IMR-90 (cell line): ENCODE results near the gene DAB1. TPM values are rescaled to one million over a fixed set of nuclear protein-coding genes. Genes with fewer than 3 reads are reported as not detected.
A peak's percentile ranks its signal among the peaks of the same experiment; 100 is the strongest.
"Not testable (repeated sequence)": the region's sequence is repeated elsewhere in the genome, so short reads cannot be mapped to it uniquely, and the experiment has no call there.

Experiments
- ATAC-seq: fragments of 200-7000 bp; cut with Tn5 transposase; 2 replicates; pipeline ENCODE4 v1.9.1; 2020; ENCODE audit warnings: low read depth, mild to moderate bottlenecking, moderate library complexity
- BruUV-seq: library from RNA; stranded (reverse); fragments of 400-500 nt; replicated peaks from 2 replicates; lab custom pipeline; 2021; lab: Mats Ljungman, UMichigan
- CTCF ChIA-PET: fragments of 300-600 bp; formaldehyde crosslinking; extraction: SDS; loops from one replicate; lab custom pipeline; 2021; ENCODE audit warnings: antibody characterized with exemption; lab: Yijun Ruan, JAX
- POLR2A ChIA-PET: fragments of 300-600 bp; sonication (Branson Sonifier 250); formaldehyde crosslinking; loops from one replicate; lab custom pipeline; 2022; ENCODE audit warnings: antibody characterized with exemption; ENCODE audit not compliant: unreplicated experiment; lab: Charles Lee
- DNase-seq: peaks from one replicate; pipeline ENCODE4 v3.0.0; 2013
- H2AFZ ChIP-seq: replicated peaks from 2 replicates; pipeline ENCODE3; 2013; ENCODE audit warnings: low read length, mild to moderate bottlenecking; ENCODE audit not compliant: poor library complexity
- H2AK5ac ChIP-seq: 2 replicates; pipeline ENCODE4 v1.6.1; 2013; ENCODE audit warnings: low read depth, low read length, inconsistent platforms
- H2AK9ac ChIP-seq: replicated peaks from 2 replicates; pipeline ENCODE3; 2013; ENCODE audit warnings: mild to moderate bottlenecking, low read depth, low read length, moderate library complexity; ENCODE audit not compliant: poor library complexity
- H2BK120ac ChIP-seq: 2 replicates; pipeline ENCODE4 v1.6.1; 2013; ENCODE audit warnings: low read depth, low read length, inconsistent platforms
- H2BK15ac ChIP-seq: 3 replicates; pipeline ENCODE4 v1.6.1; 2013; ENCODE audit warnings: low read depth, low read length, inconsistent platforms
- H2BK20ac ChIP-seq: 2 replicates; pipeline ENCODE4 v1.6.1; 2013; ENCODE audit warnings: low read depth, mild to moderate bottlenecking, inconsistent platforms, low read length, moderate library complexity
- H2BK5ac ChIP-seq: 2 replicates; pipeline ENCODE4 v1.6.1; 2013; ENCODE audit warnings: mild to moderate bottlenecking, low read depth, low read length, inconsistent platforms; ENCODE audit not compliant: poor library complexity, severe bottlenecking
- H3K14ac ChIP-seq: replicated peaks from 2 replicates; pipeline ENCODE4 v1.6.1; 2013; ENCODE audit warnings: low read depth, low read length, inconsistent platforms
- H3K18ac ChIP-seq: 2 replicates; pipeline ENCODE4 v1.6.1; 2013; ENCODE audit warnings: low read depth, low read length, control low read depth
- H3K23ac ChIP-seq: 2 replicates; pipeline ENCODE4 v1.6.1; 2013; ENCODE audit warnings: low read depth, low read length, inconsistent platforms
- H3K27ac ChIP-seq: 2 replicates; pipeline ENCODE4 v1.5.1; 2013; ENCODE audit warnings: mild to moderate bottlenecking, control low read depth, low read length; ENCODE audit not compliant: insufficient read depth
- H3K27me3 ChIP-seq: 2 replicates; pipeline ENCODE4 v1.6.1; 2013; ENCODE audit warnings: low read length; ENCODE audit not compliant: control insufficient read depth, insufficient read depth
- H3K36me3 ChIP-seq: 2 replicates; pipeline ENCODE4 v1.6.1; 2013; ENCODE audit warnings: low read length, mixed read lengths; ENCODE audit not compliant: control insufficient read depth, insufficient read depth
- H3K4ac ChIP-seq: 2 replicates; pipeline ENCODE4 v1.6.1; 2013; ENCODE audit warnings: low read depth, low read length, inconsistent platforms
- H3K4me1 ChIP-seq: 2 replicates; pipeline ENCODE4 v1.6.1; 2013; ENCODE audit warnings: low read length, mixed read lengths; ENCODE audit not compliant: control insufficient read depth, insufficient read depth
- H3K4me2 ChIP-seq: 2 replicates; pipeline ENCODE4 v1.6.1; 2013; ENCODE audit warnings: low read depth, mild to moderate bottlenecking, control low read depth, low read length, moderate library complexity
- H3K4me3 ChIP-seq: 2 replicates; pipeline ENCODE4 v1.5.1; 2013; ENCODE audit warnings: low read depth, mild to moderate bottlenecking, control low read depth, low read length, moderate library complexity; ENCODE audit not compliant: insufficient read depth
- H3K56ac ChIP-seq: 2 replicates; pipeline ENCODE4 v1.6.1; 2013; ENCODE audit warnings: low read length, inconsistent platforms; ENCODE audit not compliant: insufficient read depth; ENCODE audit errors: extremely low read depth
- H3K79me1 ChIP-seq, 2 experiments: 2 replicates each; pipeline ENCODE4 v1.6.1; 2013; ENCODE audit warnings: low read length in 2 of 2, inconsistent platforms in 1 of 2, low read depth in 1 of 2
- H3K9ac ChIP-seq: 2 replicates; pipeline ENCODE4 v1.6.1; 2013; ENCODE audit warnings: low read depth, low read length, control low read depth
- H3K9me1 ChIP-seq: 2 replicates; pipeline ENCODE4 v1.6.1; 2013; ENCODE audit warnings: low read length, inconsistent platforms; ENCODE audit not compliant: insufficient read depth
- H3K9me3 ChIP-seq: 2 replicates; pipeline ENCODE4 v1.6.1; 2013; ENCODE audit warnings: low read length; ENCODE audit not compliant: control insufficient read depth, insufficient read depth
- H4K20me1 ChIP-seq: 2 replicates; pipeline ENCODE4 v1.6.1; 2013; ENCODE audit warnings: low read length, inconsistent platforms; ENCODE audit not compliant: insufficient read depth
- H4K5ac ChIP-seq: 2 replicates; pipeline ENCODE4 v1.6.1; 2013; ENCODE audit warnings: mild to moderate bottlenecking, low read depth, low read length, control low read depth
- H4K8ac ChIP-seq, 2 experiments: 2 replicates each; pipeline ENCODE4 v1.6.1; 2013; ENCODE audit warnings: low read depth in 2 of 2, low read length in 2 of 2, control low read depth in 1 of 2, inconsistent platforms in 1 of 2
- H4K91ac ChIP-seq: 2 replicates; pipeline ENCODE4 v1.6.1; 2013; ENCODE audit warnings: low read depth, low read length, inconsistent platforms; ENCODE audit not compliant: insufficient read depth
- NFE2L2 ChIP-seq: fragments of 150-350 bp; IDR thresholded peaks from 2 replicates; pipeline ENCODE4 v1.6.1; 2016; ENCODE audit warnings: low read depth, mild to moderate bottlenecking, low read length
- SMC3 ChIP-seq: fragments of 150-350 bp; IDR thresholded peaks from 2 replicates; pipeline ENCODE4 v1.6.1; 2016; ENCODE audit warnings: low read depth, mild to moderate bottlenecking, antibody characterized with exemption, low read length, moderate library complexity
- WGBS, 2 experiments: methylation state at CpG; one replicate each; pipeline versions ENCODE4 v1.1.5 to v1.1.7; 2013; ENCODE audit warnings: missing lambda C conversion rate in 2 of 2; ENCODE audit not compliant: insufficient read length in 1 of 2; ENCODE audit errors: extremely low coverage in 2 of 2; 5-methylcytosine and 5-hydroxymethylcytosine counted together
- dilution Hi-C: fragments of 300-500 bp; cut with HindIII; formaldehyde crosslinking; loops from one replicate; pipeline ENCODE4 v1.14.3; 2018; ENCODE audit warnings: low sequenced_read_pairs; ENCODE audit not compliant: unreplicated experiment
- in situ Hi-C: fragments of 300-500 bp; cut with MboI; formaldehyde crosslinking; loops from 3 replicates; pipeline ENCODE4 v1.14.3; 2019; ENCODE audit warnings: low sequenced_read_pairs, inconsistent platforms, mixed read lengths
- intact Hi-C: fragments of 100-400 bp; cut with micrococcal nuclease; formaldehyde crosslinking; loops from 2 replicates; pipeline ENCODE4 v1.10.0; 2022
- polyA plus RNA-seq, 3 experiments: library from polyadenylated mRNA; depleted of rRNA; stranded (reverse); fragments of >200 nt; gene quantifications; 2 replicates each; pipeline ENCODE4 v1.2.3, GENCODE V29; 2012; ENCODE audit warnings: low replicate concordance in 1 of 3
- total RNA-seq: library from RNA; depleted of rRNA; stranded (reverse); fragments of >200 nt; gene quantifications from 2 replicates; pipeline ENCODE4 v1.2.3, GENCODE V29; 2012

Gene DAB1
- total and polyA plus RNA-seq, 2 of the 4 experiments (the other 2 are of a cell fraction), result 0.18 to 0.41 TPM

DNA sequence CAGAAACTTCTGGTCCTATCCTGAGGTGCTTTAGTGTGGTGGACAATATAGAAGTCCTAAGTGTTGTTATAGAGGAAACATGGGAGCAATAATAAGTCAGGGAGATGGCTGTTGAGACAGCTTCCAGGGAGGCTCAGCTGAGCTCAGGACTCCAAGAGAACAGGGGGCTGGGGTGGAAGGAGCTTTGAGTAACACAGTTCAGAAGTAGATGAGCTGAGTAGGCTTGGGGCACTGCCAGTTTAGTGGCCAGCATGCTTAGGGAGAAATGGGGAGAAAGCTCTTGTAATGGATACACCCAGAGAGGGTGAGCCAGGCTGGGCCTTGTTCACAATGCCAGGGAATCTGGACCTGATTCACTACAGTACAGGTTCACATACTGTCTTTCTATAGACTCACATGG lies 201.6 kb downstream of the DAB1 start:
- H3K4me2 ChIP-seq, result no peak overlapping the region
- H4K91ac ChIP-seq, result no peak overlapping the region
- H3K56ac ChIP-seq, result no peak overlapping the region
- dilution Hi-C loops, result no loop called here
- H2BK20ac ChIP-seq, result no peak overlapping the region
- H3K79me1 ChIP-seq, result no peaks in the 10 kb centered on the region
- H3K4me3 ChIP-seq, result no peak overlapping the region
- no peak overlapping the region for H2AK9ac ChIP-seq
- H2BK15ac ChIP-seq, result no peak overlapping the region
- ATAC-seq (peak; percentile 54), DNase-seq (no peak)
- no peak overlapping the region for H2AK5ac ChIP-seq
- no peak overlapping the region for H3K4ac ChIP-seq
- H3K27ac ChIP-seq, result no peak overlapping the region
- H3K14ac ChIP-seq, result no peak overlapping the region
- no peak overlapping the region for H2BK120ac ChIP-seq
- H3K23ac ChIP-seq, result no peak overlapping the region
- no peaks in the 10 kb centered on the region for H3K9me1 ChIP-seq
- TF ChIP-seq NFE2L2 (no peak), SMC3 (no peak)
- no peak overlapping the region for H2AFZ ChIP-seq
- H3K27me3 ChIP-seq, result no peaks in the 10 kb centered on the region
- no peaks in the 10 kb centered on the region for H3K9me3 ChIP-seq
- no peaks in the 10 kb centered on the region for H4K20me1 ChIP-seq
- no peaks in the 10 kb centered on the region for H3K36me3 ChIP-seq
- H2BK5ac ChIP-seq, result no peak overlapping the region
- H3K18ac ChIP-seq, result no peak overlapping the region
- in situ Hi-C loops, result no loop called here
- BruUV-seq, result no TSS peak
- intact Hi-C loops, result no loop called here
- H3K4me1 ChIP-seq, result no peaks in the 10 kb centered on the region; the same call in 1 of the 2 replicates
- no peak overlapping the region for H4K8ac ChIP-seq
- no peak overlapping the region for H4K5ac ChIP-seq
- no peak overlapping the region for H3K9ac ChIP-seq
- ChIA-PET POLR2A (no interaction called here), CTCF (no interaction called here)

DNA sequence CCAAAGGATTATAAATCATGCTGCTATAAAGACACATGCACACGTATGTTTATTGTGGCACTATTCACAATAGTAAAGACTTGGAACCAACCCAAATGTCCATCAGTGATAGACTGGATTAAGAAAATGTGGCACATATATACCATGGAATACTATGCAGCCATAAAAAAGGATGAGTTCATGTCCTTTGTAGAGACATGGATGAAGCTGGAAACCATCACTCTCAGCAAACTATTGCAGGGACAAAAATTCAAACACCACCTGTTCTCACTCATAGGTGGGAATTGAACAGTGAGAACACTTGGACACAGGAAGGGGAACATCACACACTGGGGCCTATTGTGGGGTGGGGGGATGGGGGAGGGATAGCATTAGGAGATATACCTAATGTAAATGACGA lies 203.0 kb downstream of the DAB1 start:
- H2AFZ ChIP-seq, H4K5ac ChIP-seq, H3K9me1 ChIP-seq, H4K20me1 ChIP-seq, H3K4ac ChIP-seq, ATAC-seq, H3K56ac ChIP-seq, H3K27me3 ChIP-seq, H3K27ac ChIP-seq, H3K4me1 ChIP-seq, BruUV-seq, H2BK120ac ChIP-seq, CTCF ChIA-PET, H3K9me3 ChIP-seq, H2BK15ac ChIP-seq, H2BK20ac ChIP-seq, H3K4me3 ChIP-seq, POLR2A ChIA-PET, H2AK5ac ChIP-seq, H2BK5ac ChIP-seq, in situ Hi-C loops, dilution Hi-C loops, H3K14ac ChIP-seq, H3K36me3 ChIP-seq, H3K79me1 ChIP-seq, intact Hi-C loops, H4K8ac ChIP-seq, H3K9ac ChIP-seq, DNase-seq, H4K91ac ChIP-seq, H3K4me2 ChIP-seq, H3K23ac ChIP-seq, H2AK9ac ChIP-seq, H3K18ac ChIP-seq: not testable (repeated sequence)
- no CpG with 5 or more reads among the region's 2 CpGs for WGBS, 2 experiments
